Caco-2 (cell line): ENCODE results near the gene CRYGA. TPM values are rescaled to one million over a fixed set of nuclear protein-coding genes. Genes with fewer than 3 reads are reported as not detected.
"Not testable (repeated sequence)": the region's sequence is repeated elsewhere in the genome, so short reads cannot be mapped to it uniquely, and the experiment has no call there.

Experiments used
- BruUV-seq: library from RNA; stranded (reverse); fragments of 400-500 nt; replicated peaks from 2 replicates; lab custom pipeline; 2021; lab: Mats Ljungman, UMichigan
- CTCF ChIA-PET: fragments of 300-600 bp; sonication (Branson Sonifier 250); formaldehyde crosslinking; loops from one replicate; lab custom pipeline; 2022; ENCODE audit warnings: antibody characterized with exemption; lab: Charles Lee
- POLR2A ChIA-PET: fragments of 300-600 bp; sonication (Branson Sonifier 250); formaldehyde crosslinking; loops from one replicate; lab custom pipeline; 2022; ENCODE audit warnings: antibody characterized with exemption; lab: Charles Lee
- DNase-seq, 2 experiments: peaks; one replicate each; pipeline versions ENCODE4 v3.0.0 to v3.0.0-alpha.2; 2020 to 2022
- H3K27me3 ChIP-seq: replicated peaks from 2 replicates; pipeline ENCODE4 v1.6.0; 2011; ENCODE audit warnings: low read length; ENCODE audit not compliant: control insufficient read depth, insufficient read depth
- H3K36me3 ChIP-seq: 2 replicates; pipeline ENCODE4 v1.5.1; 2011; ENCODE audit warnings: low read length; ENCODE audit not compliant: control insufficient read depth, insufficient read depth
- H3K4me1 ChIP-seq: fragments of 250-450 bp; sonication (Bioruptor Pico); 2 replicates; pipeline ENCODE4 v1.5.1; 2020; ENCODE audit warnings: mild to moderate bottlenecking
- H3K4me3 ChIP-seq: 2 replicates; pipeline ENCODE4 v1.5.1; 2011; ENCODE audit warnings: low read depth, mild to moderate bottlenecking, control low read depth, low read length
- H3K9me3 ChIP-seq: fragments of 250-450 bp; sonication (Bioruptor Pico); 2 replicates; pipeline ENCODE4 v1.5.1; 2020; ENCODE audit warnings: mild to moderate bottlenecking, moderate library complexity
- H3K27ac Mint-ChIP-seq: one replicate; pipeline ENCODE4 v1.8.0; 2022; ENCODE audit warnings: mixed read lengths; ENCODE audit not compliant: unreplicated experiment
- H3K27me3 Mint-ChIP-seq: one replicate; pipeline ENCODE4 v1.8.0; 2022; ENCODE audit warnings: mixed read lengths; ENCODE audit not compliant: insufficient read depth, unreplicated experiment
- H3K36me3 Mint-ChIP-seq: one replicate; pipeline ENCODE4 v1.8.0; 2022; ENCODE audit warnings: mild to moderate bottlenecking, mixed read lengths; ENCODE audit not compliant: insufficient read depth, unreplicated experiment
- H3K4me1 Mint-ChIP-seq: one replicate; pipeline ENCODE4 v1.8.0; 2022; ENCODE audit warnings: low read depth, mixed read lengths; ENCODE audit not compliant: unreplicated experiment
- H3K4me3 Mint-ChIP-seq: one replicate; pipeline ENCODE4 v1.8.0; 2022; ENCODE audit warnings: mild to moderate bottlenecking, moderate library complexity, mixed read lengths; ENCODE audit not compliant: unreplicated experiment
- H3K9me3 Mint-ChIP-seq: one replicate; pipeline ENCODE4 v1.8.0; 2022; ENCODE audit warnings: mixed read lengths; ENCODE audit not compliant: unreplicated experiment
- CTCF ChIP-seq, 2 experiments: fragments of 200-600 bp in 1 of 2; IDR thresholded peaks; 1 replicate in 1 of 2; 2 replicates in 1 of 2; pipeline versions ENCODE4 v1.5.1 to v1.8.0; 2011 to 2022; ENCODE audit warnings: antibody characterized with exemption in 1 of 2, control low read depth in 1 of 2, inconsistent platforms in 1 of 2, low read depth in 1 of 2, low read length in 1 of 2, mild to moderate bottlenecking in 1 of 2, moderate library complexity in 1 of 2; ENCODE audit not compliant: insufficient read depth in 1 of 2, severe bottlenecking in 1 of 2, unreplicated experiment in 1 of 2
- intact Hi-C: fragments of 100-400 bp; cut with micrococcal nuclease; formaldehyde crosslinking; loops from one replicate; pipeline ENCODE4 v1.10.0; 2022; ENCODE audit not compliant: unreplicated experiment
- total RNA-seq: library from RNA; stranded (reverse); gene quantifications from 2 replicates; pipeline ENCODE4 v1.2.3, GENCODE V29; 2022

Gene CRYGA
- total RNA-seq, 1 experiment from 2014 or later, result not detected

GRCh38 chr2:208139447-208139846 is 23.9 kb downstream of the CRYGA start:
- DNase-seq, result no peak

GRCh38 chr2:208138334-208138733 is 25.1 kb downstream of the CRYGA start:
- Mint-ChIP-seq H3K9me3 (peaks cover 12% of the 10 kb centered on the region), H3K4me1 (peaks cover 22% of the 10 kb centered on the region)
- H3K4me1 ChIP-seq, result peaks cover 31% of the 10 kb centered on the region
- POLR2A ChIA-PET, intact Hi-C loops, H3K4me3 Mint-ChIP-seq, H3K4me3 ChIP-seq, H3K27me3 ChIP-seq, H3K27me3 Mint-ChIP-seq, BruUV-seq, H3K36me3 Mint-ChIP-seq, H3K9me3 ChIP-seq, CTCF ChIA-PET, H3K27ac Mint-ChIP-seq, H3K36me3 ChIP-seq, DNase-seq: not testable (repeated sequence)

More at GRCh38 chr2:208139447-208139846, 23.9 kb downstream of the CRYGA start:
- H3K27ac Mint-ChIP-seq, result no peak overlapping the region
- H3K36me3 Mint-ChIP-seq, result no peaks in the 10 kb centered on the region
- no TSS peak for BruUV-seq
- H3K27me3 Mint-ChIP-seq, result no peaks in the 10 kb centered on the region
- peaks cover 24% of the 10 kb centered on the region for H3K4me1 Mint-ChIP-seq
- Histone ChIP-seq H3K36me3 (no peaks in the 10 kb centered on the region), H3K4me3 (no peak overlapping the region), H3K4me1 (peaks cover 30% of the 10 kb centered on the region), H3K27me3 (no peaks in the 10 kb centered on the region), H3K9me3 (peaks cover 5% of the 10 kb centered on the region; the same call in 1 of the 2 replicates)
- CTCF ChIA-PET, result no interaction called here
- peaks cover 12% of the 10 kb centered on the region for H3K9me3 Mint-ChIP-seq
- intact Hi-C loops, result no loop called here
- no peak for TF ChIP-seq CTCF (IDR thresholded peaks at IDR 0.05; ENCODE audit: insufficient read depth in 1 of 2, low read depth in 1 of 2, low read length in 1 of 2, severe bottlenecking in 1 of 2, unreplicated experiment in 1 of 2)
- POLR2A ChIA-PET, result no interaction called here
- no peak overlapping the region for H3K4me3 Mint-ChIP-seq

- Mint-ChIP-seq H3K27me3 (no peaks in the 10 kb centered on the region), H3K9me3 (peaks cover 12% of the 10 kb centered on the region), H3K27ac (peak overlapping the region; percentile 50), H3K4me1 (peaks cover 22% of the 10 kb centered on the region), H3K36me3 (no peaks in the 10 kb centered on the region), H3K4me3 (no peak overlapping the region)
- BruUV-seq, result no TSS peak
- H3K4me1 ChIP-seq, result peaks cover 31% of the 10 kb centered on the region
- no peak overlapping the region for H3K4me3 ChIP-seq
- intact Hi-C loops, result no loop called here
- no peaks in the 10 kb centered on the region for H3K27me3 ChIP-seq
- POLR2A ChIA-PET, result no interaction called here
- H3K36me3 ChIP-seq, result no peaks in the 10 kb centered on the region
- peaks cover 5% of the 10 kb centered on the region; the same call in 1 of the 2 replicates for H3K9me3 ChIP-seq
- DNase-seq, result no peak
- no peak for TF ChIP-seq CTCF (IDR thresholded peaks at IDR 0.05; ENCODE audit: insufficient read depth in 1 of 2, low read depth in 1 of 2, low read length in 1 of 2, severe bottlenecking in 1 of 2, unreplicated experiment in 1 of 2)
- CTCF ChIA-PET, result no interaction called here
Measured at GRCh38 chr2:208136716-208137094, 26.7 kb downstream of the CRYGA start.
